Endothelial cell of umbilical vein (primary cell): ENCODE data around the gene TRNAU1AP. TPM values are rescaled to one million over a fixed set of nuclear protein-coding genes. Genes with fewer than 3 reads are reported as not detected.

Experiments
- BruUV-seq: library from RNA; stranded (reverse); fragments of 400-500 nt; replicated peaks from 2 replicates; lab custom pipeline; 2021; lab: Mats Ljungman, UMichigan
- CTCF ChIA-PET: fragments of 300-600, 350-600 bp; sonication (Branson Sonifier 250); formaldehyde crosslinking; loops from one replicate; lab custom pipeline; 2021; ENCODE audit warnings: antibody characterized with exemption, inconsistent platforms; lab: Charles Lee
- POLR2A ChIA-PET: fragments of 300-600, 350-600 bp; sonication (Branson Sonifier 250); formaldehyde crosslinking; loops from one replicate; lab custom pipeline; 2021; ENCODE audit warnings: antibody characterized with exemption, inconsistent platforms; lab: Charles Lee
- DNase-seq: peaks from one replicate; pipeline ENCODE4 v3.0.0-alpha.2; 2011; ENCODE audit warnings: low read depth, low spot score
- FAIRE-seq: peaks from 2 replicates; lab custom pipeline; 2011; peaks lifted over from hg19 to GRCh38; lab: Jason Lieb, UNC
- H2AFZ ChIP-seq: 2 replicates; pipeline ENCODE4 v1.6.0; 2012; ENCODE audit warnings: low read depth, low read length, control low read depth, inconsistent platforms
- H3K27ac ChIP-seq: 2 replicates; pipeline ENCODE4 v1.5.1; 2011; ENCODE audit warnings: low read depth, mild to moderate bottlenecking, control low read depth, low read length, moderate library complexity; ENCODE audit not compliant: insufficient read depth
- H3K27me3 ChIP-seq, 2 experiments: 2 replicates each; pipeline versions ENCODE4 v1.6.0 to v1.6.1; 2011; ENCODE audit warnings: low read length in 2 of 2, mixed read lengths in 1 of 2; ENCODE audit not compliant: control insufficient read depth in 2 of 2, insufficient read depth in 2 of 2
- H3K36me3 ChIP-seq, 2 experiments: 2 replicates in 1 of 2; 3 replicates in 1 of 2; pipeline ENCODE4 v1.5.1; 2011; ENCODE audit warnings: low read length in 2 of 2, mild to moderate bottlenecking in 1 of 2, moderate library complexity in 1 of 2; ENCODE audit not compliant: control insufficient read depth in 2 of 2, insufficient read depth in 2 of 2; ENCODE audit errors: extremely low read depth in 1 of 2
- H3K4me1 ChIP-seq: 3 replicates; pipeline ENCODE4 v1.5.1; 2011; ENCODE audit warnings: mild to moderate bottlenecking, low read length; ENCODE audit not compliant: control insufficient read depth, insufficient read depth; ENCODE audit errors: extremely low read depth
- H3K4me2 ChIP-seq: 2 replicates; pipeline ENCODE4 v1.6.1; 2011; ENCODE audit warnings: low read length, control low read depth, mixed read lengths; ENCODE audit not compliant: insufficient read depth
- H3K4me3 ChIP-seq, 3 experiments: fragments of 200-600 bp in 1 of 3; sonication (generic), shearing (Covaris generic) in 1 of 3; replicated peaks in 1 of 3; 2 replicates each; pipeline ENCODE4 v1.5.1; 2011 to 2016; ENCODE audit warnings: control low read depth in 3 of 3, low read length in 3 of 3, mild to moderate bottlenecking in 2 of 3, inconsistent platforms in 1 of 3, low read depth in 1 of 3, moderate library complexity in 1 of 3; ENCODE audit not compliant: insufficient read depth in 1 of 3
- H3K79me2 ChIP-seq: 2 replicates; pipeline ENCODE4 v1.6.0; 2012; ENCODE audit warnings: low read length, inconsistent platforms; ENCODE audit not compliant: control insufficient read depth, insufficient read depth
- H3K9ac ChIP-seq: replicated peaks from 2 replicates; pipeline ENCODE3; 2011; ENCODE audit warnings: low read length, control low read depth; ENCODE audit not compliant: insufficient read depth; ENCODE audit errors: extremely low read depth
- H3K9me1 ChIP-seq: replicated peaks from 3 replicates; pipeline ENCODE4 v1.6.0; 2011; ENCODE audit warnings: mild to moderate bottlenecking, low read length; ENCODE audit not compliant: control insufficient read depth, insufficient read depth; ENCODE audit errors: extremely low read depth
- H3K9me3 ChIP-seq: replicated peaks from 2 replicates; pipeline ENCODE4 v1.5.1; 2012; ENCODE audit warnings: low read length, inconsistent platforms; ENCODE audit not compliant: control insufficient read depth, insufficient read depth
- H4K20me1 ChIP-seq: replicated peaks from 2 replicates; pipeline ENCODE3; 2011; ENCODE audit warnings: mild to moderate bottlenecking, low read length; ENCODE audit not compliant: control insufficient read depth, insufficient read depth; ENCODE audit errors: extremely low read depth
- CTCF ChIP-seq, 2 donors: IDR thresholded peaks; 1 replicate in 1 of 2; 2 replicates in 1 of 2; pipeline ENCODE4 v1.5.1; 2011; ENCODE audit warnings: low read length in 2 of 2, mild to moderate bottlenecking in 2 of 2, moderate library complexity in 2 of 2, control low read depth in 1 of 2, inconsistent platforms in 1 of 2, low read depth in 1 of 2; ENCODE audit not compliant: insufficient read depth in 1 of 2; ENCODE audit errors: extremely low read depth in 1 of 2
- EZH2 ChIP-seq: IDR thresholded peaks from 2 replicates; pipeline ENCODE4 v1.6.1; 2012; ENCODE audit warnings: borderline replicate concordance, low read depth, mild to moderate bottlenecking, moderate library complexity, low read length, inconsistent platforms; ENCODE audit not compliant: severe bottlenecking
- FOS ChIP-seq: IDR thresholded peaks from 2 replicates; pipeline ENCODE4 v1.6.1; 2011; ENCODE audit warnings: mild to moderate bottlenecking, low read length, moderate library complexity, borderline replicate concordance; ENCODE audit not compliant: insufficient read depth
- GATA2 ChIP-seq: IDR thresholded peaks from 2 replicates; pipeline ENCODE4 v1.7.0; 2011; ENCODE audit warnings: low read depth, mild to moderate bottlenecking, moderate library complexity, mixed read lengths, low read length; ENCODE audit not compliant: insufficient read length, insufficient read depth
- JUN ChIP-seq: IDR thresholded peaks from 2 replicates; pipeline ENCODE4 v1.6.1; 2011; ENCODE audit warnings: borderline replicate concordance, low read depth; ENCODE audit not compliant: insufficient read length, insufficient read depth
- MAX ChIP-seq: IDR thresholded peaks from 2 replicates; pipeline ENCODE4 v1.6.1; 2011; ENCODE audit not compliant: insufficient read depth, insufficient read length
- MYC ChIP-seq: IDR thresholded peaks from one replicate; pipeline ENCODE4 v1.6.1; 2011; ENCODE audit warnings: mild to moderate bottlenecking, low read depth, low read length
- POLR2A ChIP-seq: IDR thresholded peaks from 2 replicates; pipeline ENCODE4 v1.6.1; 2012; ENCODE audit warnings: low read depth, mild to moderate bottlenecking, control low read depth, low read length
- POLR2AphosphoS5 ChIP-seq: IDR thresholded peaks from 2 replicates; pipeline ENCODE4 v1.6.1; 2012; ENCODE audit warnings: low read depth, mild to moderate bottlenecking, control low read depth, low read length, moderate library complexity; ENCODE audit not compliant: insufficient read depth
- dilution Hi-C: fragments of 300-500 bp; cut with MboI; formaldehyde crosslinking; loops from one replicate; pipeline ENCODE4 v1.15.0; 2019; ENCODE audit warnings: low sequenced_read_pairs; ENCODE audit not compliant: extremely low pct_ligation_motif_present
- intact Hi-C: fragments of 100-400 bp; cut with micrococcal nuclease; formaldehyde crosslinking; loops from one replicate; pipeline ENCODE4 v1.10.0; 2022
- polyA plus RNA-seq, 4 experiments: library from polyadenylated mRNA; depleted of rRNA in 3 of 4; stranded (reverse) in 3 of 4; unstranded in 1 of 4; fragments of >200 nt; gene quantifications; 2 replicates each; pipeline versions ENCODE4 v1.2.1 to v1.2.3, GENCODE V29; 2011 to 2012; ENCODE audit warnings: missing spikeins in 1 of 4
- total RNA-seq: library from RNA; stranded (reverse); gene quantifications from 2 replicates; pipeline ENCODE4 v1.2.3, GENCODE V29; 2021

The TRNAU1AP gene
- total and polyA plus RNA-seq, 2 donors (not counting 3 experiments of a cell fraction or from before 2014, with no cell fraction given): 32.7 to 46.2 TPM

GRCh38 chr1:28503117-28503516 lies 49.8 kb upstream of the TRNAU1AP start:
- POLR2A ChIA-PET: no interaction called here
- FAIRE-seq: no peak
- CTCF ChIA-PET: no interaction called here

More at GRCh38 chr1:28503117-28503516, 49.8 kb upstream of the TRNAU1AP start:
- H3K9ac ChIP-seq: no peak overlapping the region
- no TSS peak for BruUV-seq
- no peak overlapping the region for H3K4me2 ChIP-seq
- peaks cover 26% of the 10 kb centered on the region for H3K79me2 ChIP-seq
- H3K9me3 ChIP-seq: no peaks in the 10 kb centered on the region
- H3K36me3 ChIP-seq: peaks cover under 1 to 10% of the 10 kb centered on the region in 2 experiments
- no peak for TF ChIP-seq JUN
- TF ChIP-seq CTCF (IDR thresholded peaks at IDR 0.05; ENCODE audit: extremely low read depth in 1 of 2, insufficient read depth in 1 of 2, low read depth in 1 of 2, low read length in 2 of 2): no peak
- TF ChIP-seq GATA2: no peak
- no peak for TF ChIP-seq MYC
- TF ChIP-seq MAX: no peak
- TF ChIP-seq FOS: no peak
- no peak for TF ChIP-seq EZH2
- no peak for TF ChIP-seq POLR2AphosphoS5
- no peak for TF ChIP-seq POLR2A
- H4K20me1 ChIP-seq: peaks cover 2% of the 10 kb centered on the region
- no peak for DNase-seq
- H3K27ac ChIP-seq: no peak overlapping the region
- peaks cover 4% of the 10 kb centered on the region for H3K4me1 ChIP-seq
- no peak overlapping the region for H2AFZ ChIP-seq
- intact Hi-C loops (no loop called here), dilution Hi-C loops (no loop called here)
- H3K27me3 ChIP-seq: no peaks in the 10 kb centered on the region
- H3K4me3 ChIP-seq: no peak overlapping the region
- no peaks in the 10 kb centered on the region for H3K9me1 ChIP-seq
